Osteoblast (primary cell): Measurements from ENCODE around the gene TUBA1B. TPM values are rescaled to one million over a fixed set of nuclear protein-coding genes. Genes with fewer than 3 reads are reported as not detected.

Experiments used
- DNase-seq: peaks from one replicate; pipeline ENCODE4 v3.0.0; 2011; ENCODE audit warnings: low spot score, mixed read lengths; ENCODE audit not compliant: insufficient read length; ENCODE audit errors: missing footprints
- H2AFZ ChIP-seq: 2 replicates; pipeline ENCODE4 v1.6.0; 2011; ENCODE audit warnings: mild to moderate bottlenecking, low read length
- H3K27ac ChIP-seq: 2 replicates; pipeline ENCODE4 v1.5.1; 2011; ENCODE audit warnings: mild to moderate bottlenecking, low read depth, low read length, moderate library complexity
- H3K27me3 ChIP-seq: 2 replicates; pipeline ENCODE4 v1.6.0; 2012; ENCODE audit warnings: mild to moderate bottlenecking, control low read depth, inconsistent platforms, low read length, moderate library complexity; ENCODE audit not compliant: insufficient read depth
- H3K36me3 ChIP-seq: 2 replicates; pipeline ENCODE4 v1.5.1; 2011; ENCODE audit warnings: mild to moderate bottlenecking, low read length, control low read depth, moderate library complexity; ENCODE audit not compliant: insufficient read depth
- H3K4me1 ChIP-seq: 2 replicates; pipeline ENCODE4 v1.5.1; 2011; ENCODE audit warnings: mild to moderate bottlenecking, low read length, control low read depth, moderate library complexity; ENCODE audit not compliant: insufficient read depth
- H3K4me2 ChIP-seq: 2 replicates; pipeline ENCODE4 v1.6.0; 2011; ENCODE audit warnings: mild to moderate bottlenecking, low read length; ENCODE audit not compliant: insufficient read depth
- H3K4me3 ChIP-seq: fragments of 200-600 bp; sonication (generic); 3 replicates; pipeline ENCODE4 v1.5.1; 2012; ENCODE audit warnings: mild to moderate bottlenecking, low read length, inconsistent platforms; ENCODE audit not compliant: insufficient read depth
- H3K79me2 ChIP-seq: 2 replicates; pipeline ENCODE4 v1.6.0; 2012; ENCODE audit warnings: mild to moderate bottlenecking, low read length, control low read depth, inconsistent platforms; ENCODE audit not compliant: insufficient read depth
- H3K9me3 ChIP-seq: 2 replicates; pipeline ENCODE4 v1.5.1; 2011; ENCODE audit warnings: low read depth, low read length, control low read depth
- H4K20me1 ChIP-seq: 2 replicates; pipeline ENCODE4 v1.6.0; 2012; ENCODE audit warnings: mild to moderate bottlenecking, low read length, control low read depth; ENCODE audit not compliant: insufficient read depth
- total RNA-seq: library from RNA; depleted of rRNA; stranded (reverse); fragments of >200 nt; gene quantifications from 2 replicates; pipeline ENCODE4 v1.2.3, GENCODE V29; 2012
- TF ChIP-seq, protein P1 (sequence below): IDR thresholded peaks from 2 replicates; pipeline ENCODE4 v1.5.1; 2011; ENCODE audit warnings: mild to moderate bottlenecking, low read depth, low read length, moderate library complexity; ENCODE audit errors: extremely low read depth

The TUBA1B gene
- total RNA-seq, 1 donor = 578 TPM

DNA sequence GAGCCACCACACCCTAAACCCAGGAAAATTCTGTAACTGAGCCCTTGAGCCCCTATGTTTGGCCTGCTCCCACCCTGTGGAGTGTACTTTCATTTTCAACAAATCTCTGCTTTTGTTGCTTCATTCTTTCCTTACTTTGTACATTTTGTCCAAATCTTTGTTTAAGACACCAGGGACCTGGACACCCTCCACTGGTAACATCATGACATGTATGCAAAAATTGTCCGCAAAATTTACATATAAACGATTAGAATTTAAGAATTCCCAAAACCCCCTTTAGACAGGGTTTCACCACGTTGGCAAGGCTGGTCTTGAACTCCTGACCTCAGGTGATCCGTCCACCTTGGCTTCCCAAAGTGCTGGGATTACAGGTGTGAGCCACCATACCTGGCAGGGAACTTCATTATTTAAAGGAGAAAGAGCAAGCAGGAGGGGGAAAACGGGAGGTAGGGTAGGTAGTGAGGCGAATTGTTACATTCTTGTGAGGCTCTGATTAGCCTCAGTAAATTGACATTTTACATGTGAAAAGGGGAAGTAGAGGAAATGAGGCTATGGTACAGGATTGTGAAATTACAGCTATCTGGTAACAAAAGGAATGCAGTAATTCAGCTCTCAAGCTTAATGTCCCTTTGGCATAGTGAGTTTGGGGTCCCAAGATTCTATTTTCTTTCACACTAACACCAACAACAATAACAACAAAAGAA, 30.0 kb upstream of the TUBA1B start:
- DNase-seq = no peak
- TF ChIP-seq, protein P1, sequence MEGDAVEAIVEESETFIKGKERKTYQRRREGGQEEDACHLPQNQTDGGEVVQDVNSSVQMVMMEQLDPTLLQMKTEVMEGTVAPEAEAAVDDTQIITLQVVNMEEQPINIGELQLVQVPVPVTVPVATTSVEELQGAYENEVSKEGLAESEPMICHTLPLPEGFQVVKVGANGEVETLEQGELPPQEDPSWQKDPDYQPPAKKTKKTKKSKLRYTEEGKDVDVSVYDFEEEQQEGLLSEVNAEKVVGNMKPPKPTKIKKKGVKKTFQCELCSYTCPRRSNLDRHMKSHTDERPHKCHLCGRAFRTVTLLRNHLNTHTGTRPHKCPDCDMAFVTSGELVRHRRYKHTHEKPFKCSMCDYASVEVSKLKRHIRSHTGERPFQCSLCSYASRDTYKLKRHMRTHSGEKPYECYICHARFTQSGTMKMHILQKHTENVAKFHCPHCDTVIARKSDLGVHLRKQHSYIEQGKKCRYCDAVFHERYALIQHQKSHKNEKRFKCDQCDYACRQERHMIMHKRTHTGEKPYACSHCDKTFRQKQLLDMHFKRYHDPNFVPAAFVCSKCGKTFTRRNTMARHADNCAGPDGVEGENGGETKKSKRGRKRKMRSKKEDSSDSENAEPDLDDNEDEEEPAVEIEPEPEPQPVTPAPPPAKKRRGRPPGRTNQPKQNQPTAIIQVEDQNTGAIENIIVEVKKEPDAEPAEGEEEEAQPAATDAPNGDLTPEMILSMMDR = no peak
- Histone ChIP-seq H3K27me3 (no peaks in the 10 kb centered on the region), H3K9me3 (no peaks in the 10 kb centered on the region), H3K36me3 (no peaks in the 10 kb centered on the region), H3K4me3 (no peak overlapping the region), H3K79me2 (no peaks in the 10 kb centered on the region), H3K27ac (no peak overlapping the region), H4K20me1 (no peaks in the 10 kb centered on the region), H2AFZ (no peak overlapping the region), H3K4me1 (no peaks in the 10 kb centered on the region), H3K4me2 (no peak overlapping the region)

DNA sequence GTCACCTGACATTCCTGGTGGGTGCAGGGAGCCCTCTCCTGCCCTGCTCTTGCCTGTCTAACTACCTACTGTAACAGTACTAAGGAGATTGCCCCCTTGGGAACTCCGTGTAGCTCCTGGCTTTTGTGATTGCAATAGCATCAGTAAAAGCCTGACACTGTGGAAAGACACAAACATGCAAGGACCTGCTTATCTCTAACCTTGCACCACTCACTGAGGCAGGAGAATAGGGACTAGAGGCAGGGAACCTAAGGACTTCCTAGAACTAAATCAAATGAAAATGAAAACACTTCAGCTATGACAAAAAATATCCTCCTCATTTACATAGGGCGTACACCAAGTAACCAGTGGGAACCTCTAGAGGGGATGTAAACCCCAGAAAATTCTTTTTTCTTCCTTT, 29.2 kb upstream of the TUBA1B start:
- no peaks in the 10 kb centered on the region for H3K36me3 ChIP-seq
- H3K27ac ChIP-seq = no peak overlapping the region
- no peaks in the 10 kb centered on the region for H3K79me2 ChIP-seq
- H4K20me1 ChIP-seq = no peaks in the 10 kb centered on the region
- H3K4me3 ChIP-seq = no peak overlapping the region
- DNase-seq = no peak
- H3K4me1 ChIP-seq = no peaks in the 10 kb centered on the region
- no peaks in the 10 kb centered on the region for H3K9me3 ChIP-seq
- H3K27me3 ChIP-seq = no peaks in the 10 kb centered on the region
- no peak overlapping the region for H2AFZ ChIP-seq
- TF ChIP-seq, protein P1 = no peak
- no peak overlapping the region for H3K4me2 ChIP-seq

DNA sequence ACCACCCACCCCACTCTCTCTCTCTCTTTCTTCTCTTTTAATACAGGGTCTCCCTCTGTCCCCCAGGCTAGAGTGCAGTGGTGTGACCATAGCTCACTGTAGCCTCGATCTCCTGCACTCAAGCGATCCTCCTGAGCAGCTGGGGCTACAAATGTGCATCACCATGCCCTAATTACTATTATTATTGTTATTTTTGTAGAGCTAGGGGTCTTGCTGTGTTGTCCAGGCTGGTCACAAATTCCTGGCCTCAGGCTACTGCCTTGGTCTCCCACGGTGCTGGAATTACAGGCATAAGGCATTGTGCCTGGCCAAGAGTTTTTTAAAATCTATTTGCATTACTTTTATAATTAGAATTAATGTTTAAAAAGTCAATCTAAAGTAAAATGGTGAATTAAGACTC, 23.0 kb upstream of the TUBA1B start:
- Histone ChIP-seq H3K9me3 (no peaks in the 10 kb centered on the region), H3K4me3 (no peak overlapping the region), H4K20me1 (no peaks in the 10 kb centered on the region), H3K79me2 (no peaks in the 10 kb centered on the region), H3K36me3 (no peaks in the 10 kb centered on the region), H3K4me2 (no peak overlapping the region), H3K27me3 (no peaks in the 10 kb centered on the region), H3K27ac (no peak overlapping the region), H2AFZ (no peak overlapping the region), H3K4me1 (no peaks in the 10 kb centered on the region)
- no peak for DNase-seq
- TF ChIP-seq, protein P1 = no peak

DNA sequence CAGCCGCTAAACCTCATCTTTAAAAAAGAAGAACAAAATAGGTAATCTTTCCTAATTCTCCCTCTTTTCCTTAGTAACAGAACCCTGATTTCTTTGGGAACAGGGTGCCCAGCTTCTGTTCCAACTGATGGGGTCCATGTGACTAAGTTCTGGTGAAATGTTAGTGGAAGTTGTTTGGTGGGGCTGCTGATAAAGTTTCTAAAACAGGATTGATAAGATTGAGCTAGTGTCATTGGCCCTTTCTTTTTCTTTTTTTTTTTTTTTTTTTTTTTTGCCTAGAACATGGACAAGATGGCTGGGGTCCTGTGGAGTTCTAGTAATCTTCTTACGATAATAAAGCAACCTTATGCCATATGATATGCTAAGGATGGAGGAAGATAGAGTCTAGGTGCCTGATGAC, 16.2 kb upstream of the TUBA1B start:
- H3K9me3 ChIP-seq = no peaks in the 10 kb centered on the region
- H4K20me1 ChIP-seq = no peaks in the 10 kb centered on the region
- H3K27ac ChIP-seq = no peak overlapping the region
- no peaks in the 10 kb centered on the region for H3K36me3 ChIP-seq
- DNase-seq = no peak
- TF ChIP-seq, protein P1 = no peak
- H3K27me3 ChIP-seq = no peaks in the 10 kb centered on the region
- H3K4me3 ChIP-seq = no peak overlapping the region
- no peak overlapping the region for H2AFZ ChIP-seq
- H3K4me1 ChIP-seq = no peaks in the 10 kb centered on the region
- H3K79me2 ChIP-seq = no peaks in the 10 kb centered on the region
- no peak overlapping the region for H3K4me2 ChIP-seq
